HG02973 (cell line): ENCODE results near the gene TET3.

Source experiments
- ATAC-seq: cut with Tn5 transposase; IDR thresholded peaks from one replicate; pipeline ENCODE4 v1.9.1; 2021; ENCODE audit warnings: moderate library complexity; ENCODE audit not compliant: unreplicated experiment

Gene TET3

GRCh38 chr2:73963385-73964120, 21.2 kb upstream of the TET3 start:
- ATAC-seq: no peak

- ATAC-seq: no peak
Observed at GRCh38 chr2:73964223-73964622, 20.5 kb upstream of the TET3 start.

- ATAC-seq: no peak
Observed at GRCh38 chr2:73965053-73965452, 19.7 kb upstream of the TET3 start.

- ATAC-seq: no peak
Observed at GRCh38 chr2:73968357-73968937, 16.3 kb upstream of the TET3 start.

- ATAC-seq: no peak
Observed at GRCh38 chr2:73969356-73969755, 15.4 kb upstream of the TET3 start.

GRCh38 chr2:73970141-73970803, 14.4 kb upstream of the TET3 start:
- ATAC-seq: no peak

- peak; percentile 65 for ATAC-seq
Observed at GRCh38 chr2:73970850-73971471, 13.7 kb upstream of the TET3 start.

- ATAC-seq: no peak
Observed at GRCh38 chr2:73971722-73972121, 13.0 kb upstream of the TET3 start.

- peak; percentile 40 for ATAC-seq
Observed at GRCh38 chr2:73972846-73973245, 11.9 kb upstream of the TET3 start.

GRCh38 chr2:73975731-73976130, 9.0 kb upstream of the TET3 start:
- ATAC-seq: no peak

GRCh38 chr2:73976803-73977202, 7.9 kb upstream of the TET3 start:
- ATAC-seq: no peak

- ATAC-seq: no peak
Observed at GRCh38 chr2:73977466-73977865, 7.2 kb upstream of the TET3 start.

GRCh38 chr2:73979021-73979420, 5.7 kb upstream of the TET3 start:
- no peak for ATAC-seq

- no peak for ATAC-seq
Observed at GRCh38 chr2:73979686-73980085, 5.0 kb upstream of the TET3 start.

GRCh38 chr2:73980566-73980965, 4.1 kb upstream of the TET3 start:
- no peak for ATAC-seq

GRCh38 chr2:73981081-73982001, 3.4 kb upstream of the TET3 start:
- no peak for ATAC-seq

GRCh38 chr2:73982140-73982617, 2.5 kb upstream of the TET3 start:
- no peak for ATAC-seq

GRCh38 chr2:73983322-73984202, 1.1 kb upstream of the TET3 start:
- ATAC-seq: no peak

- ATAC-seq: peak; percentile 7
Observed at GRCh38 chr2:73984922-73985307, 205 bp downstream of the TET3 start.
